HG02970 (cell line): ENCODE measurements around the gene UST.

Experiments
- ATAC-seq: cut with Tn5 transposase; IDR thresholded peaks from one replicate; pipeline ENCODE4 v1.9.1; 2021; ENCODE audit warnings: mild to moderate bottlenecking, moderate library complexity, moderate number of reproducible peaks; ENCODE audit not compliant: unreplicated experiment, low FRiP score

The UST gene

GRCh38 chr6:149065658-149066556, 319.1 kb downstream of the UST start:
- ATAC-seq, result no peak

- ATAC-seq, result no peak
Measured at GRCh38 chr6:149071997-149072396, 325.2 kb downstream of the UST start.

DNA sequence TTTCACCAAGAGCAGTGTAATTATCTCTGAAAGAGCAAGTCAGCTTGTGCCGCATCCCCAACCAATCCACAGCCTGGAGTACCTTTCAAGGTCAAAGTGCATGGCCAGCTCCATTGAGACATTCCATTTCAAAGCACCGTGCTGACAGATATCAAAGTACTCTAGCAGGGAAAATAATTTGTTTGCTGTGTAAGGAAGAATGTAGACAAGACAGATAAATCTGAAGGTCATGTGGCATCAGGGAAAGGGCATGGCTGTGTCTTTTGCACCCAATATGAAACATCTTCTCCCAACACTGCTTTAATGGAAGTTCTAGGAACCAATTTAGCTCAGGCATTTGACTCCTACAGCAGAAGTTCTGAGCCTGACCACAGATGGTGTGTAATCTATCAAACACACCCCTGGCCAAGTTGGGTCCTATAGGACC, 328.0 kb downstream of the UST start:
- no peak for ATAC-seq

- no peak for ATAC-seq
Measured at GRCh38 chr6:149075616-149076354, 329.0 kb downstream of the UST start.

DNA sequence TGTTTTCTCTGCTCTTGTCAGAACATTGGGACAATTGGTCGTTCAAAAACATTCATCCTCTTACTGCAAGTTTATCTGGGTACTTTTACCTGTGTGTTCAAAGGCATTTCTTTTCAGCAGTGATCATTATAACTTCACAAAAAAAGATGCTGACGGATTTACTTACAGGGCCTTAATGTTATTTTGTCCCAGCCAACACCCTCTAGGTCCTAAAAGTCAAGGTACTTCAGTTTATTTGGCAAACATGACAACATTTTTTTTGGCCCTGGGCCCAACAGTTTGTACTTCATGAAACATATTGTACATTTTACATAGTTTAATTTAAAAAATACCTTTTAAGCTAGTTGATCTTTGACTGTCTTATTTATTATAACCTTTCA, 329.5 kb downstream of the UST start:
- no peak for ATAC-seq

DNA sequence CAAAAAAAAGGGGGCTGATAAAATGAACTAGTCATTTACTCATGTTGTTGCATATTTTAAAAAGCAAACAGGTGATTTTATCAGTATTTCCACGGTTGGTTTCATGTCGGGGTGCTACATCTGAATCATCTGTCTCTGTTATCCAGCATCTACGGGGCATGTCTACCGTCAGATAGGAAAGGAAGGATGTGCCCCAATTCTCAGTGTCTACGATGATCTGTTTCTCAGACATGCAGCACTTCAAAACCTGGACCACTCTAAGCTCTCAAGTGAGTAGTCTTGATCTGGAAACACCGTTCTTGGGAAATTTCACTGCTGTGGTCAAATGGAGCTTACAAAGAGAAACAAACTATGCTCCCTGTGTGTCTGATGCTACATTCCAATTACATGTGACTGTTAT, 330.4 kb downstream of the UST start:
- ATAC-seq, result no peak

DNA sequence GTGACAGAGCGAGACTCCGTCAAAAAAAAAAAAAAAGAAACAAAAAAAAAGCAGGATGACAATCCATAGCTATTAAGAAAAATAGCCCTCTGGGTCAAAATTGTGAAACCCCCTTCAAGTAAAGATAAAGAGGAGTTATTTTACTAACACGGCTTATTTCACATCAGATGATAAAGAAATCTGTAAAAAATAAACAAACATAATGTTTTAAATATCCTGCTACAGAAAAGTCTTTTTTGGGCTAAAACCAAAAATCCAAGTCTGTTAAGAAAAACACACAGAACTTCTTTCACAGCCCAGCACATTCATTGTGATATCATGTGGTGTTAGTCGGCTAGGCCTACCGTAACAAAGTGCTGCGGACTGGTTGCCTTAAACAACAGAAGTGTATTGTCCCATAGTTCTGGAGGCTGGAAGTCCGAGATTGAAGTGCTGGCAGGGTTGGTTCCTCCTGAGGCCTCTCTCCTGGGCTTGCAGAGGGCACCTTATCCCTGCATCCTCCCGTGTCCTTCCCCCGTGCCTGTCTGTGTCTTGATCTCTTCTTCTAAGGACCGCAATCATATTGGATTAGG, 331.5 kb downstream of the UST start:
- no peak for ATAC-seq

DNA sequence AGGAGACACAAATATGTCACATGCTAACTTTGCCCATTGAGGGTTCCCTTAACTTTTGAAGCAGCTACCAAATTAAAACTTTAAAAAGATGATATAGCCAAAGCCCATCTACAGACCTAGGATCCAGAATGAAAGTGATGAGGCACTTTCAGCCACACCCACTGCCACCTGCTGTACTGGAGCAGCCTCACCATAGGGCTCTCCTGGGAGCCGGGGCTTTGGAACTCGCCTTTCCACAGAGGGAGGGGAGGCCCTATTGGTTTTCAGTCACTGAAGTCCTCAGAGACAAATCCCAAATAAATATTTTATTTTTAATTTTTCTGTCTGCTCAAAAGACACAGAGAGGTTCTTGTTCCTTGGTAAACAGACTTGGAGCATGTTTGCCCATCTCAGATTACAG, 332.6 kb downstream of the UST start:
- ATAC-seq, result no peak

DNA sequence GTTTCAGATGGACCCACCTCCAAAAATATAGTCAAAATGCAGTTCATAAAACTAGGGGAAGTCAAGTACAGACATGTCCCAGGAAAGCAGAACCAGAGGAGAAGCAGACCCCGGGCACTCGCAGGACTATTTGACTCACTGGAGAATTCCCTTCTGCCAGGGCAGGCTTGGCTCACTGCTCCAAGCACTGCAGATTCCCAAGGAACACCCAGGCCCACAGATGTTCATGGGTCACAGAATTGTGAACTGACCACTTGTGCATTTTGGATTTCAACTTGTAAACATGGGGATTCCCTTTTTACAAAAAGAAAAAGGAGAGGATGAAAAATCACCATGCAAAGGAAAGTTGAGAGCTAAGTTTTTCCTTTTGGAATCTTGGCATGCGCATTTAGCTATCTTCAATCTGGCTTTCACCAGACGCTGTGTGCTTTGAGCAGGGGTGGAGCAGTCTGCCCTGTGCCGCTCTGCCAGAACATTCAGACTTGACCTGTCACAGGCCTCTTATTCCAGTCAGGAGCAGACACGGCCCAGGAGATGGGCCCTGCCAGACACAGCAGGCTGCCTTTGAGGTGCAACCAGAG, 333.2 kb downstream of the UST start:
- no peak for ATAC-seq

- no peak for ATAC-seq
Measured at GRCh38 chr6:149080511-149080910, 333.7 kb downstream of the UST start.

- no peak for ATAC-seq
Measured at GRCh38 chr6:149081281-149081680, 334.5 kb downstream of the UST start.

DNA sequence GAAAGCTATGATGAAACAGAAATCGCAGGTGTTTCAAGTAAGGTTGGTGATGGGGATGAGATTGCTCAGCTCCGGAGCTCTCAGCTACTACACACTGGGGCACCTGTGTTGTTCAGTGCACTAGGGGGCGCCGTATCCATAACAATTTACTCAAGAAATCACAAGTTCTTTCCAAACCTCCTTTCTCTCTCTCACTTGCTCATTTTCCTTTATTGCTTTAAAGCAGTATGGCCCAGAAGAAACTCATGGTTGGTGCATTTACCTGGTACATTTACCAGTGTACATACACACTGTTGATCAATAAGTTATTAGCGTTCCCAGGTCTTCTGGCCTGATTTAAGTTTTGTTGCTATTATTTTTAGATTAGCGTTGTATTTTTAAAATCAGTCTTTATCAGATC, 335.5 kb downstream of the UST start:
- no peak for ATAC-seq

- ATAC-seq, result no peak
Measured at GRCh38 chr6:149084026-149084425, 337.2 kb downstream of the UST start.

- no peak for ATAC-seq
Measured at GRCh38 chr6:149084808-149085556, 338.2 kb downstream of the UST start.

DNA sequence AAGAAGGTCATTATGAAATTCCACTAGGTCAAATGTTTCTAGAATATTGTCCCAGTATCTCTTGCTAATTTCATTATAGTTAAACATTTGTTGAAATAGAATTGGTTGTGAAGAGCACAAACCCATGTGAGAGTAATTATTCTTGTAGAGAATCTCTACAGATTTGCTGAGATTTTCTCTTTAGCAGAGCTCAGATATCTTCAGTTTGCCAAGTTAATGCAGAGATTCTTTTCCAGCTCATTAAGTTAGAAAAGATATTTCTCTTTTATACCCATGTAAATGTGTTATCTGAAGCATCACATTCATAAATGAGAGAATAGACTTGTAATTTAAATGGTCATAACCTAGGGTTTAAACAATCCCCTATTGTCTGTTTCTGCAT, 338.7 kb downstream of the UST start:
- ATAC-seq, result no peak

DNA sequence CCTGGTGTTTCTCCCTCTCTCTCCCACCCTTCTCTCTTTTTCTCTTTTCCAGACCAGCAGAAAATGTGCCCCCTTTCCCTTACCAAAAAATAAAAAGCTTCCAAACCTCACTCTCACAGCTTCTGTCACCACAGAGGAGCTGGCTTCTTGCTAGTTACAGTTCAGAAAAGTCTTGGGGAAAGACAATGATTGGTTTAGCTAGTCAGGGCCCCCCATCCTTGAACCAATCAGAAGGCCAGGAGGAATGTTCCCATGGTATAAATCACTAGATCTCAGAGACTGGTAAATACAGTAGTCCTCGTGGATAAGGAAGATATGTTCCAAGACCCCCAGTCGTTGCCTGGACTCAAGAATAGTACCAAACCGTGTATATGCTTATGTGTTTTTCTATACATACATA, 339.5 kb downstream of the UST start:
- ATAC-seq, result no peak

DNA sequence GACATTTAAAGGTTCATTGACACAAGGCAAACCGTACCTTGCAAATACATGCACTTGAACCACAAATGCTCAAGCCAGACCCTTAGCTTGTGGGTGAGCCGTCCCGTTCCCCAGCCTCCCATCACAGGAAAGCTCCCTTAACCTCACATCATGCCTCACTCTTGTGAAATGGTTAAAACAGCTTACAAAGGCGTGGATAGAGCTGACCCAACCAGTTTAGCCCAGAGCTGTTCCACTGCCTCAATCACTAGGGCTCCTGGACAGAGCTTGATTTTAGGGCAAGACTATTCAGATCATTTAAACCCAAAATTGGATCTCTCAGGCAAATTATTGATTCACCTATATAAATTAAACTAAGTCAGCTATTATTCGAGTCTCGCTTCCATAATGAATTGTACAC, 341.1 kb downstream of the UST start:
- ATAC-seq, result no peak

GRCh38 chr6:149088361-149088760, 341.5 kb downstream of the UST start:
- ATAC-seq, result no peak

- ATAC-seq, result no peak
Measured at GRCh38 chr6:149089510-149089909, 342.7 kb downstream of the UST start.

GRCh38 chr6:149090937-149091336, 344.1 kb downstream of the UST start:
- ATAC-seq, result no peak
